HCT116 (cell line): ENCODE results near the gene PI4KA.

Experiments
- CBX3 ChIP-seq: IDR thresholded peaks from 2 replicates; pipeline ENCODE4 v1.6.1; 2012; ENCODE audit warnings: low read depth
- EZH2 ChIP-seq: fragments of 200-600 bp; sonication (generic); IDR thresholded peaks from 2 replicates; pipeline ENCODE4 v1.6.1; 2017; ENCODE audit warnings: antibody characterized with exemption, mixed run types
- EZH2phosphoT487 ChIP-seq: fragments of 200-600 bp; IDR thresholded peaks from 2 replicates; pipeline ENCODE4 v1.6.1; 2018; ENCODE audit warnings: antibody characterized with exemption, borderline replicate concordance
- MAX ChIP-seq: IDR thresholded peaks from 2 replicates; pipeline ENCODE4 v1.6.1; 2012
- POLR2A ChIP-seq: IDR thresholded peaks from 2 replicates; pipeline ENCODE4 v1.7.0; 2011; ENCODE audit warnings: borderline replicate concordance; ENCODE audit not compliant: insufficient read depth, insufficient read length; ENCODE audit errors: extremely low read depth
- RAD21 ChIP-seq: IDR thresholded peaks from 2 replicates; pipeline ENCODE4 v1.6.1; 2012; ENCODE audit warnings: low read depth, mild to moderate bottlenecking
- REST ChIP-seq: IDR thresholded peaks from 2 replicates; pipeline ENCODE4 v1.6.1; 2012; ENCODE audit warnings: low read depth
- SP1 ChIP-seq: IDR thresholded peaks from 2 replicates; pipeline ENCODE4 v1.6.1; 2012; ENCODE audit warnings: low read depth
- TCF7L2 ChIP-seq: IDR thresholded peaks from 2 replicates; pipeline ENCODE4 v1.7.0; 2011; ENCODE audit warnings: borderline replicate concordance, inconsistent platforms; ENCODE audit not compliant: insufficient read depth, insufficient read length; ENCODE audit errors: extremely low read depth
- ZFX ChIP-seq: fragments of 450-650 bp; IDR thresholded peaks from 2 replicates; pipeline ENCODE4 v1.6.1; 2017
- ZNF274 ChIP-seq: fragments of 200-500 bp; sonication (Bioruptor generic); IDR thresholded peaks from 2 replicates; pipeline ENCODE4 v1.6.1; 2014; ENCODE audit warnings: mild to moderate bottlenecking, low read depth, low read length, inconsistent platforms
- TF ChIP-seq, protein P1 (sequence below), 3 experiments: fragments of 200-600 bp in 1 of 3; sonication (generic) in 1 of 3; IDR thresholded peaks in 2 of 3; conservative IDR thresholded peaks in 1 of 3; 2 replicates each; pipeline ENCODE4 v1.5.1; 2012 to 2017; ENCODE audit warnings: low read depth in 2 of 3, low read length in 2 of 3, antibody characterized with exemption in 1 of 3, borderline replicate concordance in 1 of 3, control low read depth in 1 of 3, mild to moderate bottlenecking in 1 of 3, mixed read lengths in 1 of 3, mixed run types in 1 of 3, moderate library complexity in 1 of 3; ENCODE audit not compliant: insufficient read depth in 1 of 3

DNA sequence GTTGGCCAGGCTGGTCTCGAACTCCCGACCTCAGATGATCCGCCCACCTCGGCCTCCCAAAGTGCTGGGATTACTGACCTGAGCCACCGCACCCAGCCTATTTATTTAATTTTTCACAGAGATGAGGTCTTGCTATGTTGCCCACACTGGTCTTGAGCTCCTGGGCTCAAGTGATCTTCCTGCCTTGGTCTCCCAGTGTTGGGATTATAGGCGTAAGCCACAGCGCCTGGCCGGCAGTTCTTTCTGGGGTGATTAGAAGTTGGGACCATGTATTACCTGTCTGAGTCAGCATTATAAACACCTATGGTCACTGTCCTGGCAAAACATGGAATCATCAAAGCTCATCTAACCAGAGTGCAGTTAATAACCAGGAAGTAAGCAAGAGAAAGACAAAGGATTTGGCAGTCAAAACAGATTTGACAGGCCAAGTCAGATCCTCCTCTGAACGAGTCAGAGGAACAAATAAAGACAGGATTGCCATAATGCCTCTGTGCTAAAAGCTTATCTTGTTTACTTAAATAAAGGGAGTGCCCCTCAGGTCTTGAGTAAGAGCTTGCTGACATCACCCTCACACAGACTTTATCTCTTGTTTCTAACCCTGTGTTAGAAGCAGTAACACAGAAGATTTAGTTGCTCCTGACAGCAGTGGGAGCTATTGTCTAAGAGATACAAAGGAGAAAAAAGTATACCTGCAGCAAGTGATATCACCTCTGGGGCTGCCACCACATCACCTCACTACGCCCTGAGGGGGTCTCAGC lies 81.0 kb downstream of the PI4KA start:
- TF ChIP-seq EZH2 (no peak), POLR2A (no peak), REST (no peak), EZH2phosphoT487 (no peak), MAX (0 out of 2 replicates have a peak, but pooled peaks have one; percentile 36), RAD21 (peak; percentile 51), ZNF274 (no peak), CBX3 (0 out of 2 replicates have a peak, but pooled peaks have one; percentile 43), ZFX (no peak), SP1 (peak; percentile 87), TCF7L2 (no peak)
- TF ChIP-seq, protein P1, sequence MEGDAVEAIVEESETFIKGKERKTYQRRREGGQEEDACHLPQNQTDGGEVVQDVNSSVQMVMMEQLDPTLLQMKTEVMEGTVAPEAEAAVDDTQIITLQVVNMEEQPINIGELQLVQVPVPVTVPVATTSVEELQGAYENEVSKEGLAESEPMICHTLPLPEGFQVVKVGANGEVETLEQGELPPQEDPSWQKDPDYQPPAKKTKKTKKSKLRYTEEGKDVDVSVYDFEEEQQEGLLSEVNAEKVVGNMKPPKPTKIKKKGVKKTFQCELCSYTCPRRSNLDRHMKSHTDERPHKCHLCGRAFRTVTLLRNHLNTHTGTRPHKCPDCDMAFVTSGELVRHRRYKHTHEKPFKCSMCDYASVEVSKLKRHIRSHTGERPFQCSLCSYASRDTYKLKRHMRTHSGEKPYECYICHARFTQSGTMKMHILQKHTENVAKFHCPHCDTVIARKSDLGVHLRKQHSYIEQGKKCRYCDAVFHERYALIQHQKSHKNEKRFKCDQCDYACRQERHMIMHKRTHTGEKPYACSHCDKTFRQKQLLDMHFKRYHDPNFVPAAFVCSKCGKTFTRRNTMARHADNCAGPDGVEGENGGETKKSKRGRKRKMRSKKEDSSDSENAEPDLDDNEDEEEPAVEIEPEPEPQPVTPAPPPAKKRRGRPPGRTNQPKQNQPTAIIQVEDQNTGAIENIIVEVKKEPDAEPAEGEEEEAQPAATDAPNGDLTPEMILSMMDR (IDR thresholded peaks at IDR 0.05 in 2 of 3, conservative IDR thresholded peaks at IDR 0.05 in 1 of 3; ENCODE audit: borderline replicate concordance in 1 of 3, insufficient read depth in 1 of 3, low read depth in 2 of 3, low read length in 2 of 3), result no peak
